Measurements from ENCODE around the gene MYOCOS. TPM values are rescaled to one million over a fixed set of nuclear protein-coding genes. Genes with fewer than 3 reads are reported as not detected.
A peak's percentile ranks its signal among the peaks of the same experiment; 100 is the strongest.

MYOCOS gene
- total RNA-seq, 1 experiment from 2014 or later: not detected

GRCh38 chr1:171654942-171655745 is 33.1 kb downstream of the MYOCOS start:
- Histone ChIP-seq H3K9me3 (ENCODE audit: control insufficient read depth in 1 of 2, insufficient read depth in 1 of 2, low read depth in 1 of 2, low read length in 2 of 2) (no peaks in the 10 kb centered on the region), H3K27ac (ENCODE audit: low read depth, low read length) (no peak overlapping the region), H2AFZ (ENCODE audit: low read depth, low read length, poor library complexity, severe bottlenecking) (peak overlapping the region; percentile 19), H3K4me2 (ENCODE audit: low read length) (peak overlapping the region; percentile 4; the same call in 1 of the 2 replicates), H3K4me1 (ENCODE audit: control insufficient read depth in 1 of 2, insufficient read depth in 2 of 2, low read length in 2 of 2) (peaks cover 0 to 12% of the 10 kb centered on the region in 2 experiments; a peak in 3 of 4 replicates), H3K27me3 (ENCODE audit: insufficient read depth, low read length) (no peaks in the 10 kb centered on the region), H3K9ac (ENCODE audit: low read length) (no peak overlapping the region), H3K9me2 (ENCODE audit: insufficient read depth) (no peaks in the 10 kb centered on the region), H3K4me3 (replicated peaks in 1 of 2; ENCODE audit: low read depth in 1 of 2, low read length in 2 of 2) (no peak overlapping the region), H4K20me1 (ENCODE audit: insufficient read depth) (no peaks in the 10 kb centered on the region), H3K79me2 (ENCODE audit: insufficient read depth, low read length) (no peaks in the 10 kb centered on the region), H3K36me3 (ENCODE audit: control insufficient read depth in 1 of 2, insufficient read depth in 2 of 2, low read length in 2 of 2) (no peaks in the 10 kb centered on the region)
- TF ChIP-seq POLR2A (IDR thresholded peaks at IDR 0.05; ENCODE audit: borderline replicate concordance, extremely low read depth, insufficient read depth, insufficient read length): no peak
- peak; percentile 40 to 80 (median 75); a peak in 5 of 6 replicates for TF ChIP-seq CTCF (IDR thresholded peaks at IDR 0.05 in 2 of 3, conservative IDR thresholded peaks at IDR 0.05 in 1 of 3; ENCODE audit: borderline replicate concordance in 1 of 3, insufficient read depth in 1 of 3, low read depth in 2 of 3, low read length in 2 of 3)
- no peak for TF ChIP-seq CEBPB (IDR thresholded peaks at IDR 0.05; ENCODE audit: low read depth)
- TF ChIP-seq RAD21 (IDR thresholded peaks at IDR 0.05; ENCODE audit: low read depth): peak; percentile 46
- ChIA-PET POLR2A (interaction anchor here (1.0 kb wide), 1 partner anchor 10 kb away, joined by 3 read pairs; no protein-coding TSS in a partner anchor), RAD21 (ENCODE audit: low non-redundant PET in 1 of 2, low total read pairs in 2 of 2, uncharacterized antibody in 2 of 2, unreplicated experiment in 2 of 2) (no interaction called here), CTCF (interaction anchor here (0.6 to 2.1 kb wide), 8 partner anchors 11 to 331 kb away, joined by 3 to 10 read pairs (median 3); no protein-coding TSS in a partner anchor)
- DNase-seq (ENCODE audit: low read depth, low spot score) (peak; percentile 18), ATAC-seq (peak; percentile 92)
- BruUV-seq (replicated peaks): no TSS peak
- intact Hi-C loops (cut with micrococcal nuclease): no loop called here

GRCh38 chr1:171655746-171656116 is 33.7 kb downstream of the MYOCOS start:
- ATAC-seq (peak; percentile 19; the same call in 1 of the 2 replicates), DNase-seq (ENCODE audit: low read depth, low spot score) (no peak)
- BruUV-seq (replicated peaks): no TSS peak
- no peak overlapping the region for H3K27ac ChIP-seq (ENCODE audit: low read depth, low read length)
- intact Hi-C loops (cut with micrococcal nuclease): no loop called here
- POLR2A ChIA-PET: no interaction called here
- TF ChIP-seq SIN3A (IDR thresholded peaks at IDR 0.05; ENCODE audit: low read depth): no peak
- TF ChIP-seq POLR2A (IDR thresholded peaks at IDR 0.05; ENCODE audit: borderline replicate concordance, extremely low read depth, insufficient read depth, insufficient read length): no peak
- no peak for TF ChIP-seq EGR1 (IDR thresholded peaks at IDR 0.05; ENCODE audit: low read depth)
- TF ChIP-seq ZFX (IDR thresholded peaks at IDR 0.05): no peak
- TF ChIP-seq ATF3 (IDR thresholded peaks at IDR 0.05): no peak
- TF ChIP-seq SRF (IDR thresholded peaks at IDR 0.05; ENCODE audit: low read depth): no peak
- no peak for TF ChIP-seq TCF7L2 (IDR thresholded peaks at IDR 0.05; ENCODE audit: borderline replicate concordance, extremely low read depth, insufficient read depth, insufficient read length)
- TF ChIP-seq MAX (IDR thresholded peaks at IDR 0.05): no peak
- no peak for TF ChIP-seq EZH2 (IDR thresholded peaks at IDR 0.05)
- TF ChIP-seq FOSL1 (IDR thresholded peaks at IDR 0.05; ENCODE audit: low read depth): no peak
- H4K20me1 ChIP-seq (ENCODE audit: insufficient read depth): no peaks in the 10 kb centered on the region
- H3K27me3 ChIP-seq (ENCODE audit: insufficient read depth, low read length): no peaks in the 10 kb centered on the region
- H3K4me3 ChIP-seq (replicated peaks in 1 of 2; ENCODE audit: low read depth in 1 of 2, low read length in 2 of 2): no peak overlapping the region
- H2AFZ ChIP-seq (ENCODE audit: low read depth, low read length, poor library complexity, severe bottlenecking): peak overlapping the region; percentile 19
- H3K79me2 ChIP-seq (ENCODE audit: insufficient read depth, low read length): no peaks in the 10 kb centered on the region
- no peaks in the 10 kb centered on the region for H3K36me3 ChIP-seq (ENCODE audit: control insufficient read depth in 1 of 2, insufficient read depth in 2 of 2, low read length in 2 of 2)
- CTCF ChIA-PET: interaction anchor here (1.2 to 2.1 kb wide), 4 partner anchors 11 to 330 kb away, joined by 3 to 10 read pairs (median 5); no protein-coding TSS in a partner anchor
- RAD21 ChIA-PET (ENCODE audit: low non-redundant PET in 1 of 2, low total read pairs in 2 of 2, uncharacterized antibody in 2 of 2, unreplicated experiment in 2 of 2): no interaction called here
- H3K4me2 ChIP-seq (ENCODE audit: low read length): peak overlapping the region; percentile 4; the same call in 1 of the 2 replicates
- H3K9ac ChIP-seq (ENCODE audit: low read length): no peak overlapping the region
- H3K9me2 ChIP-seq (ENCODE audit: insufficient read depth): no peaks in the 10 kb centered on the region
- peaks cover 0 to 13% of the 10 kb centered on the region in 2 experiments; a peak in 3 of 4 replicates for H3K4me1 ChIP-seq (ENCODE audit: control insufficient read depth in 1 of 2, insufficient read depth in 2 of 2, low read length in 2 of 2)
- H3K9me3 ChIP-seq (ENCODE audit: control insufficient read depth in 1 of 2, insufficient read depth in 1 of 2, low read depth in 1 of 2, low read length in 2 of 2): no peaks in the 10 kb centered on the region
